ENCODE data around the gene POLR1G.

DNA sequence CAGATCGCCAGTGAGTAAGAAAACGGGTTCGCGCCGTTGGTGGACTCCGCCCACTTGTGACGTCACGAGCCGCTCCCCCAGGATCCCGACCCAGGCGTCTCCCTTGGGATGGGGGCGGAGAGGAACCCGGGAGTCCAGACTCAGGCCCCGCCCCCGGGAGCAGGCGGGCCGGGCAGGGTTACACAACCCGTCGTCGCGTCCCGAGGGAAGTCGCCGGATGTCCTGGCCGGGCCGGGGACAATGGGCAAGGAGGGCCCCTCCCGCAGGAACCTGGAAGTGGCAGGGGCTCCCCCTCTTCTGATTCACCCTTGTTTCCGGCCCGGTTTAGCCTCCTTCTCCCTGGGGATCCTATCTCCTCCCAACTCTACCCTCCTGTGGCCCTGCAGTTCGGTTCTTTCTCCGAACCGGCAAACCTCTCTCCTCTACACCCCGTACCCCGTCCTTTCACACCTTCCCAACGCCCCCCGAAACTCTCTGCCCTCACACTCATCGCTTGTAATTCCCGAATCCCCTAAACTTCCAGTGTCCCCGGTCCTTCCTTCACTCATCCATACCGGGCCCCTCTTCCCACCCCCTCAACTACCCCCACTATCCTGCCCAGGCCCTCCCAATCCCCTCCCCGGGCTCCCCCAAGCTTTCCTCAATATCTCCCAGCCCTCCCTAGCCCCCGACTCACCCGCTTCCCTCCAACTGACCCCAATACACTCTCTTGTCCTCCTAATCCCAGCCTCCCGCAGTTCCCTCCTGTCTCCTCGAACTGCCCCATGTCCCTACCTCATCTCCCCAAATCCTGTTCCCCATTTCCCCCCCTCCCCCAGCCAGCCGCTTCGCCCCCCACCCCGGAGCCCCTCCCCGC, 37.2 kb downstream of the POLR1G start:
- TF ChIP-seq EZH2phosphoT487 (conservative IDR thresholded peaks at IDR 0.05; ENCODE audit: low read length) = no peak
- TF ChIP-seq, protein P1, sequence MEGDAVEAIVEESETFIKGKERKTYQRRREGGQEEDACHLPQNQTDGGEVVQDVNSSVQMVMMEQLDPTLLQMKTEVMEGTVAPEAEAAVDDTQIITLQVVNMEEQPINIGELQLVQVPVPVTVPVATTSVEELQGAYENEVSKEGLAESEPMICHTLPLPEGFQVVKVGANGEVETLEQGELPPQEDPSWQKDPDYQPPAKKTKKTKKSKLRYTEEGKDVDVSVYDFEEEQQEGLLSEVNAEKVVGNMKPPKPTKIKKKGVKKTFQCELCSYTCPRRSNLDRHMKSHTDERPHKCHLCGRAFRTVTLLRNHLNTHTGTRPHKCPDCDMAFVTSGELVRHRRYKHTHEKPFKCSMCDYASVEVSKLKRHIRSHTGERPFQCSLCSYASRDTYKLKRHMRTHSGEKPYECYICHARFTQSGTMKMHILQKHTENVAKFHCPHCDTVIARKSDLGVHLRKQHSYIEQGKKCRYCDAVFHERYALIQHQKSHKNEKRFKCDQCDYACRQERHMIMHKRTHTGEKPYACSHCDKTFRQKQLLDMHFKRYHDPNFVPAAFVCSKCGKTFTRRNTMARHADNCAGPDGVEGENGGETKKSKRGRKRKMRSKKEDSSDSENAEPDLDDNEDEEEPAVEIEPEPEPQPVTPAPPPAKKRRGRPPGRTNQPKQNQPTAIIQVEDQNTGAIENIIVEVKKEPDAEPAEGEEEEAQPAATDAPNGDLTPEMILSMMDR (IDR thresholded peaks at IDR 0.05; ENCODE audit: insufficient read depth, low read length, poor library complexity, severe bottlenecking) = no peak
